HL-60 (cell line): Measurements from ENCODE around the gene GBGT1.

ENCODE experiments used
- DNase-seq, 2 experiments: peaks; one replicate each; pipeline ENCODE4 v3.0.0-alpha.2; 2010 to 2020; ENCODE audit warnings: low read depth in 1 of 2, low spot score in 1 of 2
- H3K27ac ChIP-seq: fragments of 250-450 bp; sonication (Bioruptor Pico); replicated peaks from 2 replicates; pipeline ENCODE4 v1.5.1; 2020; ENCODE audit warnings: mild to moderate bottlenecking, moderate library complexity
- H3K27me3 ChIP-seq: fragments of 250-450 bp; sonication (Bioruptor Pico); 2 replicates; pipeline ENCODE4 v1.5.1; 2021; ENCODE audit warnings: mild to moderate bottlenecking, moderate library complexity; ENCODE audit not compliant: insufficient read depth, poor library complexity, severe bottlenecking
- H3K4me3 ChIP-seq: replicated peaks from 2 replicates; pipeline ENCODE4 v1.5.1; 2011; ENCODE audit warnings: mild to moderate bottlenecking, control low read depth, low read length; ENCODE audit not compliant: insufficient read depth
- GABPA ChIP-seq: IDR thresholded peaks from 2 replicates; pipeline ENCODE4 v1.6.1; 2012; ENCODE audit warnings: low read depth
- POLR2AphosphoS5 ChIP-seq: IDR thresholded peaks from 2 replicates; pipeline ENCODE4 v1.6.1; 2012; ENCODE audit warnings: low read depth
- SPI1 ChIP-seq: IDR thresholded peaks from 2 replicates; pipeline ENCODE4 v1.6.1; 2012; ENCODE audit warnings: low read depth, mild to moderate bottlenecking, borderline replicate concordance
- TF ChIP-seq, protein P1 (sequence below): IDR thresholded peaks from 2 replicates; pipeline ENCODE4 v1.6.1; 2012; ENCODE audit warnings: low read depth; ENCODE audit not compliant: insufficient replicate concordance
- TF ChIP-seq, protein P2 (sequence below): IDR thresholded peaks from one replicate; pipeline ENCODE4 v1.5.1; 2011; ENCODE audit warnings: low read length, control low read depth, inconsistent platforms; ENCODE audit not compliant: insufficient read depth

The GBGT1 gene

DNA sequence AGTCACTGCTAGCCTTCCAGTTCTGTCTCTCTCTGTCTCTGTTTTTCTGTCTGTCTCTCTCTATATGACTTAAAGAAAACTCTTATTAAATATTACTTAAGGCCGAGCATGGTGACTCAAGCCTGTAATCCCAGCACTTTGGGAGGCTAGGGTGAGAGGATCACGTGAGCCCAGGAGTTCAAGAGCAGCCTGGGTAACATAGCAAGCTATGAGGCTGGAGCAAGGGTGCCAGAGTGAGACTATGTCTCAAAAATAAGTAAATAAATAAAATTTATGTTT, 1.7 kb upstream of the GBGT1 start:
- Histone ChIP-seq H3K27me3 (no peaks in the 10 kb centered on the region), H3K4me3 (no peak overlapping the region), H3K27ac (no peak overlapping the region)
- DNase-seq, result no peak
- TF ChIP-seq SPI1 (no peak), GABPA (no peak)

DNA sequence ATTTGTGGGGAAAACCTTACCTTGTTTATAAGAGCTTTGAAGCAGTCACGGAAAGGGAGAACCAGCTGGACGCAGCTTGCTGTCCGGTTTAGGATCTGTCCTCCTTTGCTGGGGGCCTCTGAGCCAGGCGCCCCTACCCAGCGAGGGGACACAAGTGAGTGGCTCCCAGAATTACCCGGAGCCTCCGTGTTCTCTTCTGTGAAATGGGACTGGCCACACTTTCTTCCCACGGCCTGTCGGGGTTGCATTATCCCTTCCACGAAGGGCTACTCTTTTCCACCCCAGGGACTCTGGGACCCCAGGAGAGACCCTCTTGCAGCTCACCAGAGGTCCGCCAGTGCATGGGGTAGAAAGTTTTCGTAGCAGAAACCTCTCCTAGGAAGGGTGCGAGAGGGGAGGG, 477 bp upstream of the GBGT1 start:
- TF ChIP-seq POLR2AphosphoS5 (no peak), GABPA (no peak)
- H3K27ac ChIP-seq, result peak overlapping the region; percentile 69
- DNase-seq, result no peak
- peak overlapping the region; percentile 69 for H3K4me3 ChIP-seq
- H3K27me3 ChIP-seq, result no peaks in the 10 kb centered on the region

DNA sequence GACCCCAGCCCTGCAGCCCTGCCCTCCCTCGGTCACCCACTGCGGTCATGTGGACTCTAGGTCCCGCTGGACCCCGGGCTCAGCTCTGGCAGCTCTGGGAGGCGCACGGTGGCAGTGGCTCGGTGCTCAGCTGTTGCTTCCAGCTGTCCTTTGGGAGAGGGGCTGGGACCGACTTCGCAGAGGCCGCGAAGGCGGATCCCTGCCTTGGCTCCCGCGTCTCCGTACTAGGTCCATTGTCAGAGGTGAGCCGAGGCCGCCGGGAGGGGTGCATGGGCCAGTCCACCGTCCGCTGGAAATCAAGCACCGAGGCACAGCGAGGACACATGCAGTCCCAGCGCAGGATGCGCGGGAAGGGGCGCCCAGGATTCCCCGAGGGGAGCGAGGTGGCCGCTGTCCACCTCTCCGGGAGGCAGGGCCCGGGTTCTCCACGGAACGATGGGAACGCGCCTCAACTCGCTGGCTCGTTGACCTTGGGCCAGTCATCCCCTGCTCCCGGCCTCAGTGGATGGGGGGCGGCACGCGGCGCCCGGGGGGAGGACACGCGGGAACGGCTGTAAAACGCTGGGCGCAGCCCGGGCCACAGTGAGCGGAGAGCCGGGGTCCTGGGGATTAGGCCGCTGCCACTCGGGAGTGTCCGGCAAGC, 732 bp downstream of the GBGT1 start:
- Histone ChIP-seq H3K4me3 (peak overlapping the region; percentile 69), H3K27ac (peak overlapping the region; percentile 69), H3K27me3 (no peaks in the 10 kb centered on the region)
- TF ChIP-seq SPI1, result no peak
- TF ChIP-seq GABPA, result no peak
- TF ChIP-seq POLR2AphosphoS5, result no peak
- TF ChIP-seq, protein P1, sequence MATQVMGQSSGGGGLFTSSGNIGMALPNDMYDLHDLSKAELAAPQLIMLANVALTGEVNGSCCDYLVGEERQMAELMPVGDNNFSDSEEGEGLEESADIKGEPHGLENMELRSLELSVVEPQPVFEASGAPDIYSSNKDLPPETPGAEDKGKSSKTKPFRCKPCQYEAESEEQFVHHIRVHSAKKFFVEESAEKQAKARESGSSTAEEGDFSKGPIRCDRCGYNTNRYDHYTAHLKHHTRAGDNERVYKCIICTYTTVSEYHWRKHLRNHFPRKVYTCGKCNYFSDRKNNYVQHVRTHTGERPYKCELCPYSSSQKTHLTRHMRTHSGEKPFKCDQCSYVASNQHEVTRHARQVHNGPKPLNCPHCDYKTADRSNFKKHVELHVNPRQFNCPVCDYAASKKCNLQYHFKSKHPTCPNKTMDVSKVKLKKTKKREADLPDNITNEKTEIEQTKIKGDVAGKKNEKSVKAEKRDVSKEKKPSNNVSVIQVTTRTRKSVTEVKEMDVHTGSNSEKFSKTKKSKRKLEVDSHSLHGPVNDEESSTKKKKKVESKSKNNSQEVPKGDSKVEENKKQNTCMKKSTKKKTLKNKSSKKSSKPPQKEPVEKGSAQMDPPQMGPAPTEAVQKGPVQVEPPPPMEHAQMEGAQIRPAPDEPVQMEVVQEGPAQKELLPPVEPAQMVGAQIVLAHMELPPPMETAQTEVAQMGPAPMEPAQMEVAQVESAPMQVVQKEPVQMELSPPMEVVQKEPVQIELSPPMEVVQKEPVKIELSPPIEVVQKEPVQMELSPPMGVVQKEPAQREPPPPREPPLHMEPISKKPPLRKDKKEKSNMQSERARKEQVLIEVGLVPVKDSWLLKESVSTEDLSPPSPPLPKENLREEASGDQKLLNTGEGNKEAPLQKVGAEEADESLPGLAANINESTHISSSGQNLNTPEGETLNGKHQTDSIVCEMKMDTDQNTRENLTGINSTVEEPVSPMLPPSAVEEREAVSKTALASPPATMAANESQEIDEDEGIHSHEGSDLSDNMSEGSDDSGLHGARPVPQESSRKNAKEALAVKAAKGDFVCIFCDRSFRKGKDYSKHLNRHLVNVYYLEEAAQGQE, result no peak
- TF ChIP-seq, protein P2, sequence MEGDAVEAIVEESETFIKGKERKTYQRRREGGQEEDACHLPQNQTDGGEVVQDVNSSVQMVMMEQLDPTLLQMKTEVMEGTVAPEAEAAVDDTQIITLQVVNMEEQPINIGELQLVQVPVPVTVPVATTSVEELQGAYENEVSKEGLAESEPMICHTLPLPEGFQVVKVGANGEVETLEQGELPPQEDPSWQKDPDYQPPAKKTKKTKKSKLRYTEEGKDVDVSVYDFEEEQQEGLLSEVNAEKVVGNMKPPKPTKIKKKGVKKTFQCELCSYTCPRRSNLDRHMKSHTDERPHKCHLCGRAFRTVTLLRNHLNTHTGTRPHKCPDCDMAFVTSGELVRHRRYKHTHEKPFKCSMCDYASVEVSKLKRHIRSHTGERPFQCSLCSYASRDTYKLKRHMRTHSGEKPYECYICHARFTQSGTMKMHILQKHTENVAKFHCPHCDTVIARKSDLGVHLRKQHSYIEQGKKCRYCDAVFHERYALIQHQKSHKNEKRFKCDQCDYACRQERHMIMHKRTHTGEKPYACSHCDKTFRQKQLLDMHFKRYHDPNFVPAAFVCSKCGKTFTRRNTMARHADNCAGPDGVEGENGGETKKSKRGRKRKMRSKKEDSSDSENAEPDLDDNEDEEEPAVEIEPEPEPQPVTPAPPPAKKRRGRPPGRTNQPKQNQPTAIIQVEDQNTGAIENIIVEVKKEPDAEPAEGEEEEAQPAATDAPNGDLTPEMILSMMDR, result no peak
- DNase-seq, result no peak

DNA sequence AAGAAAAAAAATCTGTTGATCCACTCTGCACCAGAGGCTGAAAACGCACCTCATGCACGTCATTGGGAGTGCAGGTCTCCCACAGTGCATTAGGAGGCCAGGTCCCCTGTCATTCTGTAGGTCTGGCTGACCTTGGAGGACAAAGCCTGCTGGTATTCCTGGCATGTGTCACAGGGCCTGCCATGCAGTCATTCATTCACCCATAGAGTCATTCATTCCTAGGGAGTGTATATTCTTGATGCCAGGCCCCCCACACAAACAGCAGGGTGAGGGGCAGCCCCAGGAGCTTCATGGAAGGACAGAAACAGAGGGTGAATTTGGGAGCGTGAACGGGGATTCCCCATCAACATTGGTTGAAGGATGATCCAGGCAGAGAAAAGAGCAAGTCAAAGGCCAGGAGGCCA, 2.2 kb downstream of the GBGT1 start:
- no peak for TF ChIP-seq GABPA
- TF ChIP-seq, protein P2, result no peak
- no peak for TF ChIP-seq SPI1
- TF ChIP-seq POLR2AphosphoS5, result no peak
- TF ChIP-seq, protein P1, result no peak

More for the DNA sequence above, 2.2 kb downstream of the GBGT1 start:
- DNase-seq, result no peak
- Histone ChIP-seq H3K27me3 (no peaks in the 10 kb centered on the region), H3K27ac (no peak overlapping the region), H3K4me3 (no peak overlapping the region)
